HepG2 (cell line): Measurements from ENCODE around the gene NFATC2. TPM values are rescaled to one million over a fixed set of nuclear protein-coding genes. Genes with fewer than 3 reads are reported as not detected.

Experiments used
- ATAC-seq: fragments of 200-7000 bp; cut with Tn5 transposase; 3 replicates; pipeline ENCODE4 v1.9.1; 2020; ENCODE audit warnings: mild to moderate bottlenecking, moderate library complexity
- BruUV-seq: library from RNA; stranded (reverse); fragments of 400-500 nt; replicated peaks from 2 replicates; lab custom pipeline; 2021; lab: Mats Ljungman, UMichigan
- CTCF ChIA-PET: fragments of 300-600 bp; formaldehyde crosslinking; extraction: SDS; loops from one replicate; lab custom pipeline; 2021; ENCODE audit warnings: low total read pairs, inconsistent platforms, low intra/inter-chr PET ratio; lab: Yijun Ruan, JAX
- POLR2A ChIA-PET: fragments of 350-600 bp; sonication (Branson Sonifier 250); formaldehyde crosslinking; loops from one replicate; lab custom pipeline; 2020; ENCODE audit warnings: antibody characterized with exemption, inconsistent platforms; lab: Yijun Ruan, JAX
- DNase-seq: peaks from one replicate; pipeline ENCODE4 v3.0.0-alpha.2; 2015; ENCODE audit warnings: low spot score
- FAIRE-seq: peaks from 3 replicates; lab custom pipeline; 2011; peaks lifted over from hg19 to GRCh38; lab: Jason Lieb, UNC
- H2AFZ ChIP-seq: one replicate; pipeline ENCODE4 v1.6.1; 2011; ENCODE audit warnings: low read length, inconsistent platforms
- H3K27ac ChIP-seq: fragments of 300-600 bp; 3 replicates; pipeline ENCODE4 v1.8.0; 2011; ENCODE audit warnings: mixed run types, mild to moderate bottlenecking, mixed read lengths, low read length, inconsistent platforms; ENCODE audit not compliant: insufficient read depth; ENCODE audit errors: extremely low read length
- H3K27me3 ChIP-seq, 2 experiments: fragments of 200-600 bp in 1 of 2; 2 replicates in 1 of 2; 3 replicates in 1 of 2; pipeline versions ENCODE4 v1.6.0 to v1.8.0; 2011; ENCODE audit warnings: low read length in 2 of 2, mild to moderate bottlenecking in 2 of 2, moderate library complexity in 2 of 2, inconsistent platforms in 1 of 2; ENCODE audit not compliant: insufficient read depth in 2 of 2, control insufficient read depth in 1 of 2
- H3K36me3 ChIP-seq, 2 experiments: fragments of 200-600 bp in 1 of 2; replicated peaks in 1 of 2; 2 replicates in 1 of 2; 3 replicates in 1 of 2; pipeline versions ENCODE4 v1.5.1 to v1.8.0; 2011; ENCODE audit warnings: low read length in 2 of 2, inconsistent platforms in 1 of 2; ENCODE audit not compliant: insufficient read depth in 2 of 2, control insufficient read depth in 1 of 2
- H3K4me1 ChIP-seq: 2 replicates; pipeline ENCODE4 v1.5.1; 2012; ENCODE audit warnings: low read length, inconsistent platforms; ENCODE audit not compliant: insufficient read depth
- H3K4me2 ChIP-seq: 2 replicates; pipeline ENCODE4 v1.6.0; 2011; ENCODE audit warnings: low read depth, low read length, inconsistent platforms
- H3K4me3 ChIP-seq, 3 experiments: fragments of 200-600 bp in 1 of 3; sonication (generic), shearing (Covaris generic) in 1 of 3; replicated peaks in 1 of 3; 2 replicates each; pipeline ENCODE4 v1.5.1; 2011 to 2016; ENCODE audit warnings: low read length in 3 of 3, inconsistent platforms in 2 of 3, low read depth in 2 of 3, mild to moderate bottlenecking in 2 of 3, control low read depth in 1 of 3, mixed read lengths in 1 of 3; ENCODE audit not compliant: insufficient read depth in 1 of 3
- H3K79me2 ChIP-seq: one replicate; pipeline ENCODE4 v1.6.1; 2011; ENCODE audit warnings: low read length, inconsistent platforms; ENCODE audit not compliant: insufficient read depth
- H3K9ac ChIP-seq: 2 replicates; pipeline ENCODE4 v1.6.0; 2011; ENCODE audit warnings: mild to moderate bottlenecking, low read depth, low read length, inconsistent platforms; ENCODE audit not compliant: insufficient read depth
- H3K9me3 ChIP-seq: 2 replicates; pipeline ENCODE4 v1.5.1; 2012; ENCODE audit warnings: mild to moderate bottlenecking, low read length
- H4K20me1 ChIP-seq: 2 replicates; pipeline ENCODE4 v1.6.0; 2011; ENCODE audit warnings: inconsistent platforms, mild to moderate bottlenecking, low read length, moderate library complexity; ENCODE audit not compliant: insufficient read depth
- ATF6 ChIP-seq: sonication (generic); formaldehyde crosslinking; conservative IDR thresholded peaks from 2 replicates; pipeline ENCODE4 v1.4.0; 2020; ENCODE audit warnings: missing genetic modification reagents
- CBX1 ChIP-seq: IDR thresholded peaks from one replicate; pipeline ENCODE4 v1.6.1; 2016; ENCODE audit warnings: antibody characterized with exemption, low read depth
- CTCF ChIP-seq: sonication (generic); formaldehyde crosslinking; IDR thresholded peaks from 2 replicates; pipeline ENCODE4 v1.5.0; 2020; ENCODE audit warnings: mild to moderate bottlenecking, missing genetic modification reagents, moderate library complexity
- DNMT1 ChIP-seq: sonication (generic); formaldehyde crosslinking; IDR thresholded peaks from 2 replicates; pipeline ENCODE4 v1.5.1; 2020; ENCODE audit warnings: mild to moderate bottlenecking, missing genetic modification reagents
- FOXA1 ChIP-seq, 2 experiments: fragments of 450-650 bp in 1 of 2; sonication (generic) in 1 of 2; formaldehyde crosslinking in 1 of 2; IDR thresholded peaks; 2 replicates each; pipeline versions ENCODE4 v1.4.0 to v1.6.1; 2016 to 2020; ENCODE audit warnings: missing genetic modification reagents in 1 of 2
- HMGXB4 ChIP-seq, 2 experiments: sonication (generic) in 1 of 2; formaldehyde crosslinking in 1 of 2; IDR thresholded peaks; 2 replicates each; pipeline versions ENCODE4 v1.4.0 to v1.6.1; 2018 to 2020; ENCODE audit warnings: missing genetic modification reagents in 2 of 2, borderline replicate concordance in 1 of 2, low read depth in 1 of 2, mild to moderate bottlenecking in 1 of 2, missing biosample characterization in 1 of 2
- MTA1 ChIP-seq: sonication (generic); formaldehyde crosslinking; IDR thresholded peaks from 2 replicates; pipeline ENCODE4 v1.4.0; 2020; ENCODE audit warnings: missing genetic modification reagents, mild to moderate bottlenecking, borderline replicate concordance
- NKX3-1 ChIP-seq: sonication (generic); formaldehyde crosslinking; IDR thresholded peaks from 2 replicates; pipeline ENCODE4 v1.5.0; 2020; ENCODE audit warnings: missing genetic modification reagents
- POLR2A ChIP-seq, 2 experiments: IDR thresholded peaks; 2 replicates each; pipeline ENCODE4 v1.6.1; 2011; ENCODE audit warnings: low read depth in 2 of 2, low read length in 2 of 2, mild to moderate bottlenecking in 1 of 2, moderate library complexity in 1 of 2; ENCODE audit not compliant: insufficient read depth in 1 of 2
- TEAD3 ChIP-seq: optimal IDR thresholded peaks from 2 replicates; pipeline ENCODE3; 2016; ENCODE audit warnings: borderline replicate concordance
- ZNF510 ChIP-seq: sonication (generic); formaldehyde crosslinking; IDR thresholded peaks from 2 replicates; pipeline ENCODE4 v1.4.0; 2020; ENCODE audit warnings: low read depth, mild to moderate bottlenecking, missing genetic modification reagents
- ZNF572 ChIP-seq: sonication (generic); formaldehyde crosslinking; IDR thresholded peaks from 2 replicates; pipeline ENCODE4 v1.5.1; 2020; ENCODE audit warnings: mild to moderate bottlenecking, missing genetic modification reagents
- ZNF720 ChIP-seq: sonication (generic); formaldehyde crosslinking; IDR thresholded peaks from 2 replicates; pipeline ENCODE4 v1.4.0; 2020; ENCODE audit warnings: missing genetic modification reagents
- ZNF777 ChIP-seq: sonication (generic); formaldehyde crosslinking; IDR thresholded peaks from 2 replicates; pipeline ENCODE4 v1.4.0; 2020; ENCODE audit warnings: missing genetic modification reagents
- WGBS: methylation state at CpG from one replicate; pipeline ENCODE4 v1.1.6; 2017; ENCODE audit warnings: low lambda C conversion rate; 5-methylcytosine and 5-hydroxymethylcytosine counted together
- in situ Hi-C: cut with HindIII; loops from 2 replicates; pipeline ENCODE4 v1.10.0; 2017; ENCODE audit warnings: low pct_unique_long_range_greater_than_20kb; ENCODE audit not compliant: extremely low pct_ligation_motif_present
- intact Hi-C: fragments of 100-400 bp; cut with micrococcal nuclease; formaldehyde crosslinking; loops from one replicate; pipeline ENCODE4 v1.10.0; 2022; ENCODE audit not compliant: unreplicated experiment
- polyA plus RNA-seq, 8 experiments: library from polyadenylated mRNA; depleted of rRNA in 3 of 8; stranded (reverse) in 7 of 8; unstranded in 1 of 8; fragments of >200 nt; fragmentation: Illumina TruSeq in 4 of 8; extraction: Trizol in 4 of 8; gene quantifications; 2 replicates each; pipeline versions ENCODE4 v1.2.1 to v1.2.3, GENCODE V29; 2011 to 2016; ENCODE audit warnings: low read depth in 4 of 8, missing spikeins in 1 of 8, mixed read lengths in 1 of 8; ENCODE audit not compliant: insufficient read depth in 1 of 8
- total RNA-seq, 5 experiments: library from RNA; depleted of rRNA; stranded (reverse); fragments of >200 nt; fragmentation: Illumina TruSeq; extraction: Trizol; gene quantifications; 2 replicates each; pipeline ENCODE4 v1.2.3, GENCODE V29; 2016; ENCODE audit warnings: low read depth in 1 of 5
- TF ChIP-seq, protein P1 (sequence below): sonication (generic); formaldehyde crosslinking; IDR thresholded peaks from 2 replicates; pipeline ENCODE4 v1.4.0; 2020; ENCODE audit warnings: missing genetic modification reagents
- TF ChIP-seq, protein P2 (sequence below): sonication (generic); formaldehyde crosslinking; IDR thresholded peaks from 2 replicates; pipeline ENCODE4 v1.8.1; 2023; ENCODE audit warnings: mild to moderate bottlenecking, moderate library complexity, missing genetic modification reagents

The NFATC2 gene
- total and polyA plus RNA-seq, 2 of the 13 experiments (the other 11 are each of a cell fraction or from before 2014, with no cell fraction given): 1.9 to 3.3 TPM

DNA sequence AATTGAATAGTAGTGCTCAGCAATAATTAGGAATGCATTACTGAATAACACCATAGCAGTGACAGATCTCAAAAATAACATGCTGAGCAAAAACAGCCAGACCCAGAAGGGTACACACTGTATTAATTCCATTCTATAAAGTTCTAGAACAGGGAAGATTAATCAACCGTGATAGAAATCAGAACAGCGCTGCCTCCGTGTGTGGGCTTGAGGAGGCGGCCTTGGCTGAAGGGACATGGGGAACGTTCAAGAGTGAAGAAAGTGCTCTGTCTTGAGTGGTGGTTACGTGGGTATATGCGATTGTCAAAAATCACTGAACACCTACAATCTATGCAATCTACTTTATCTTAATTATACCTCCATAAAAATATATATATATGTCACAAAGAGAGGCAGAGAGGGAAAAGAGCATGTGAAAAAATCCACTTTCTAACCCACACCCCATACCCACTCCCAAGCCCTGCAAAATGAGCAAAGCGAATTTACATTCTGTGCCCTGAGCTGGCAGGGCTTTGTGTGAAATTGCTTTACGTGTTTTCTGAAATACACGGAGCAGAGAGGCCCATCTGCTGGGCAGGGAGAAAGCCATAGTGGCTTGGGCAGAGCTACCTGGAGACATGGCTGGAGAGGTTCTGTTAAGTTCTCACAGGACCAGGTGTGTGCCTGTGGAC, 74.4 kb downstream of the NFATC2 start:
- CTCF ChIA-PET: no interaction called here
- no peak for TF ChIP-seq ZNF777 (CRISPR knock-in tag)
- TF ChIP-seq NKX3-1 (CRISPR knock-in tag): no peak
- no peak for TF ChIP-seq ATF6 (CRISPR knock-in tag)
- no peak for TF ChIP-seq ZNF572
- no peak for TF ChIP-seq DNMT1 (CRISPR knock-in tag)
- TF ChIP-seq, protein P1, sequence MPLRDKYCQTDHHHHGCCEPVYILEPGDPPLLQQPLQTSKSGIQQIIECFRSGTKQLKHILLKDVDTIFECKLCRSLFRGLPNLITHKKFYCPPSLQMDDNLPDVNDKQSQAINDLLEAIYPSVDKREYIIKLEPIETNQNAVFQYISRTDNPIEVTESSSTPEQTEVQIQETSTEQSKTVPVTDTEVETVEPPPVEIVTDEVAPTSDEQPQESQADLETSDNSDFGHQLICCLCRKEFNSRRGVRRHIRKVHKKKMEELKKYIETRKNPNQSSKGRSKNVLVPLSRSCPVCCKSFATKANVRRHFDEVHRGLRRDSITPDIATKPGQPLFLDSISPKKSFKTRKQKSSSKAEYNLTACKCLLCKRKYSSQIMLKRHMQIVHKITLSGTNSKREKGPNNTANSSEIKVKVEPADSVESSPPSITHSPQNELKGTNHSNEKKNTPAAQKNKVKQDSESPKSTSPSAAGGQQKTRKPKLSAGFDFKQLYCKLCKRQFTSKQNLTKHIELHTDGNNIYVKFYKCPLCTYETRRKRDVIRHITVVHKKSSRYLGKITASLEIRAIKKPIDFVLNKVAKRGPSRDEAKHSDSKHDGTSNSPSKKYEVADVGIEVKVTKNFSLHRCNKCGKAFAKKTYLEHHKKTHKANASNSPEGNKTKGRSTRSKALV (CRISPR knock-in tag): no peak
- TF ChIP-seq CBX1: no peak
- TF ChIP-seq HMGXB4 (CRISPR knock-in tag; IDR thresholded peaks at IDR 0.05; ENCODE audit: borderline replicate concordance in 1 of 2, low read depth in 1 of 2): no peak
- TF ChIP-seq POLR2A (IDR thresholded peaks at IDR 0.05; ENCODE audit: insufficient read depth in 1 of 2, low read depth in 2 of 2, low read length in 2 of 2): no peak
- TF ChIP-seq CTCF: no peak
- TF ChIP-seq, protein P2, sequence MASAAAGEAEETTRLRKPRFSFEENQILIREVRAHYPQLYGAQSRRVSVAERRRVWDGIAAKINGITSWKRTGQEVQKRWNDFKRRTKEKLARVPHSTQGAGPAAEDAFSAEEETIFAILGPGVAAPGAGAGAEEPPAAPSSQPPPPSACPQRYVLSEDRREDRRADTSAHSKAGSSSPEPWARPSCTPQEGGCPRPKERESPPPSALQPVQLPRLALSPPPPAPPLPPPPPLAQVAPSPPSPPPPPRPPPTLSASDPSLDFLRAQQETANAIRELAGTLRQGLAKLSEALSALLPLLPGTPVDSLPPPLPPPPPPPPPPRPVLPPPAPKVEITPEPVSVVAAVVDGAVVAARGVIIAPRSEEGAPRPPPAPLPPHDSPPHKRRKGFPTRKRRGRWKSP (CRISPR knock-in tag): no peak
- no peak for TF ChIP-seq ZNF510 (CRISPR knock-in tag)
- TF ChIP-seq MTA1 (CRISPR knock-in tag): no peak
- no peak for TF ChIP-seq TEAD3 (CRISPR knock-in tag)
- no peak for TF ChIP-seq FOXA1 (IDR thresholded peaks at IDR 0.05)
- TF ChIP-seq FOXA1 (CRISPR knock-in tag; IDR thresholded peaks at IDR 0.05): no peak
- no peak for TF ChIP-seq ZNF720 (CRISPR knock-in tag)

More for the DNA sequence above, 74.4 kb downstream of the NFATC2 start:
- DNase-seq (no peak), FAIRE-seq (no peak), ATAC-seq (no peak)
- Histone ChIP-seq H4K20me1 (no peaks in the 10 kb centered on the region), H3K79me2 (no peaks in the 10 kb centered on the region), H3K4me1 (no peaks in the 10 kb centered on the region), H3K9ac (no peak overlapping the region), H3K9me3 (no peaks in the 10 kb centered on the region), H3K27ac (no peak overlapping the region), H3K4me3 (no peak overlapping the region), H3K36me3 (peaks cover 3 to 34% of the 10 kb centered on the region in 2 experiments; a peak in 4 of 5 replicates), H3K4me2 (no peak overlapping the region), H3K27me3 (no peaks in the 10 kb centered on the region), H2AFZ (no peak overlapping the region)
- intact Hi-C loops: no loop called here
- in situ Hi-C loops: no loop called here
- WGBS: 97% methylated on average over 10 of the region's 10 CpGs
- POLR2A ChIA-PET: no interaction called here
- BruUV-seq: no TSS peak
